Thymus (tissue), 11 donors: ENCODE results near the gene RPS16. TPM values are rescaled to one million over a fixed set of nuclear protein-coding genes. Genes with fewer than 3 reads are reported as not detected.

Experiments used
- DNase-seq, 9 donors: peaks; one replicate each; pipeline ENCODE4 v3.0.0-alpha.2; 2013; ENCODE audit warnings: low spot score in 9 of 9, low read depth in 6 of 9, missing footprints in 1 of 9
- H3K27ac ChIP-seq, 2 donors: one replicate each; pipeline ENCODE4 v1.5.1; 2013; ENCODE audit warnings: control low read depth in 1 of 2, low read depth in 1 of 2, low read length in 1 of 2, mild to moderate bottlenecking in 1 of 2, moderate library complexity in 1 of 2
- H3K27me3 ChIP-seq, 2 donors: one replicate each; pipeline ENCODE4 v1.5.1; 2013; ENCODE audit warnings: low read length in 1 of 2; ENCODE audit not compliant: control insufficient read depth in 2 of 2, insufficient read depth in 1 of 2
- H3K36me3 ChIP-seq, 2 donors: one replicate each; pipeline ENCODE4 v1.5.1; 2013; ENCODE audit warnings: low read length in 1 of 2, mild to moderate bottlenecking in 1 of 2, moderate library complexity in 1 of 2; ENCODE audit not compliant: control insufficient read depth in 2 of 2, insufficient read depth in 2 of 2
- H3K4me1 ChIP-seq, 2 donors: one replicate each; pipeline ENCODE4 v1.5.1; 2013; ENCODE audit warnings: low read length in 2 of 2; ENCODE audit not compliant: control insufficient read depth in 2 of 2, insufficient read depth in 2 of 2
- H3K4me3 ChIP-seq, 2 donors: one replicate each; pipeline ENCODE4 v1.5.1; 2013; ENCODE audit warnings: low read length in 2 of 2, control low read depth in 1 of 2, mild to moderate bottlenecking in 1 of 2
- H3K9me3 ChIP-seq, 2 donors: one replicate each; pipeline ENCODE4 v1.5.1; 2013; ENCODE audit warnings: low read length in 1 of 2, mild to moderate bottlenecking in 1 of 2; ENCODE audit not compliant: control insufficient read depth in 2 of 2, insufficient read depth in 1 of 2
- WGBS: extraction: QIAGEN DNeasy Blood & Tissue Kit; methylation state at CpG from one replicate; pipeline ENCODE4 v1.1.7; 2013; 5-methylcytosine and 5-hydroxymethylcytosine counted together
- polyA plus RNA-seq: library from polyadenylated mRNA; stranded (reverse); fragments of 200-250 nt; gene quantifications from one replicate; pipeline ENCODE4 v1.2.3, GENCODE V29; 2013
- total RNA-seq: library from RNA; stranded (reverse); fragments of 120-200 nt; gene quantifications from one replicate; pipeline ENCODE4 v1.2.4, GENCODE V29; 2013
- donor health status: healthy.

RPS16 gene
- total and polyA plus RNA-seq, 2 donors = 788 to 3,143 TPM

DNA sequence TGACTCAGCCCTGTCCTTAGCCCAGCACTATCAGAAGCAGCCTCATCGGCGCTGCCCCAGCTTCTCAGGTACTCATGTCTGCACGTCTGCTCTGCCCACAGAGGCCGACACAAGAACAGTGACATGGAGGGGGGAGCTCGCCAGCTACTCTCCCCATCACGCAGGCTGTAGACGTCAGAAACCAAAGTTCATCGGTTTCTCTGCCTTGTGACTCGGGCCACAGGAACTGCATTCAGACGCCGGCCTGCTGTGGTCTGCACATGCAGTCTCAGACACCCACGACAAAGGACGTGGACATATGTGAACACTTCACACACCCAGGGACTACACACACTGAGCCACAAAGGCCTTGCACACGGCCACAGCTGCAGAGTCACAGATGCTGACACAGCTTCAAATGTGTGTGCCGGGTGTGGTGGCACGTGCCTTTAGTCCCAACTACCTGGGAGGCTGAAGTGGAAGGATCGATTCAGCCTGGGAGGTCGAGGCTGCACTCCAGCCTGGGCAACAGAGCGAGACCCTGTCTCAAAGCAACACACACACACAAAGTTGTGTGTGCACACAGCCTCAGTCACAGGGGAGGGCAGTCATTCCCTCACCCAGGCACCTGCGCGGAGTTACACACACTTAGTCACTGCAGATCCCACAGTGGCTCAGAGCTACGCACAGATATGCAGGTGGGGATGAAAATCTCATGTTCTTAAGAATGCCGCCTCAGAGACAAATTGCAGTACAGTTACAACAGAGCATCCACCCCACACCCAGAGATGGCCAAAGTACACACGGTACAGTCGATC lies 34.0 kb downstream of the RPS16 start:
- peaks cover 12 to 15% of the 10 kb centered on the region in 2 donors for H3K36me3 ChIP-seq
- peak overlapping the region; percentile 49 to 58 for H3K4me3 ChIP-seq
- peak in 4 of 9 donors; percentile 59 to 85 (median 64) for DNase-seq
- WGBS = 47% methylated on average over 25 of the region's 25 CpGs
- peaks cover 0 to under 1% of the 10 kb centered on the region in 2 donors for H3K27me3 ChIP-seq
- H3K4me1 ChIP-seq = peaks cover 54 to 80% of the 10 kb centered on the region in 2 donors
- peak overlapping the region; percentile 94 to 96 for H3K27ac ChIP-seq
- H3K9me3 ChIP-seq = peaks cover 0 to 7% of the 10 kb centered on the region in 2 donors

DNA sequence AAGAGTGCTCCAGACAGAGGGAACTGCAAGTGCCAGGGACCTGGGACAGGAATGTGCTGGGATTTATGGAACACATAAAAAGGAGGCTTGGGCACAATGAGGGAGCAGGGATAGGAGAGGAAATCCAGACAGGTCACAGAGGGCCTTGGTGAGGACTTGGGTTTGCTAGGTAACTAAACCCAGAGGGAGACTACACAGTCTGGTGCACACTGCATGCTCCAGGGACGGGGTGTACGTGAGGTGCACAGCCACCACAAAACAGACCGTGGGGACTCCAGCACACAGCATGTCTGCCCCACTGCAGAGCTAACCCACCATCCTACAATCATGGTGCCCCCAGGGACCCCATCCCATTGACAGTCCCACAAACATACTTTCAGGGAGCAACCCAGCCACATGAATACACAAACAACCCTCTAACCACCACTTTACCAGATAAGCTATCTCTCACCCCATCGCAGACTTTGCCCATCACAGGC lies 34.6 kb downstream of the RPS16 start:
- WGBS = 60% methylated on average over 4 of the region's 4 CpGs
- Histone ChIP-seq H3K27ac (peak overlapping the region; percentile 94 to 96), H3K4me1 (peaks cover 54 to 80% of the 10 kb centered on the region in 2 donors), H3K27me3 (no peaks in the 10 kb centered on the region), H3K4me3 (peak overlapping the region in 1 of 2 donors; percentile 1), H3K9me3 (peaks cover 0 to 7% of the 10 kb centered on the region in 2 donors), H3K36me3 (peaks cover 13 to 17% of the 10 kb centered on the region in 2 donors)
- DNase-seq = no peak

DNA sequence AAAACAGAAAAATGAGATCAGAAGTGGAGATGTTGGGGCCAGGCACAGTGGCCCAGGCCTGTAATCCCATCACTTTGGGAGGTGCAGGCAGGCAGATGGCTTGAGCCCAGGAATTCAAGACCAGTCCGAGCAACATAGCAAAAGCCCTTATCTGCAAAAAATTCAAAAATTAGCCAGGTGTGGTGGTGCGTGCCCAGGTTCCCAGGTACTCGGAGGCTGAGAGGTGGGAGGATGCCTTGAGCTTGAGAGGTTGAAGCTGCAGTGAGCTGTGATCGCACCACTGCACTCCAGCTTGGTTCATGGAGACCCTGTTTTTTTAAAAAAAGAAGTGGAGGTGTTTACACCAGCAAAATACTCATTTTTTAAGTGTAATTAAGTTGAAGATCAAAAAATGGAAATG lies 35.7 kb downstream of the RPS16 start:
- H3K27me3 ChIP-seq = no peaks in the 10 kb centered on the region
- H3K27ac ChIP-seq = peak overlapping the region in 1 of 2 donors; percentile 8
- peaks cover 0 to 7% of the 10 kb centered on the region in 2 donors for H3K9me3 ChIP-seq
- WGBS = 94% methylated on average over 4 of the region's 4 CpGs
- no peak for DNase-seq
- no peak overlapping the region for H3K4me3 ChIP-seq
- H3K4me1 ChIP-seq = peaks cover 46 to 69% of the 10 kb centered on the region in 2 donors
- peaks cover 21 to 23% of the 10 kb centered on the region in 2 donors for H3K36me3 ChIP-seq

DNA sequence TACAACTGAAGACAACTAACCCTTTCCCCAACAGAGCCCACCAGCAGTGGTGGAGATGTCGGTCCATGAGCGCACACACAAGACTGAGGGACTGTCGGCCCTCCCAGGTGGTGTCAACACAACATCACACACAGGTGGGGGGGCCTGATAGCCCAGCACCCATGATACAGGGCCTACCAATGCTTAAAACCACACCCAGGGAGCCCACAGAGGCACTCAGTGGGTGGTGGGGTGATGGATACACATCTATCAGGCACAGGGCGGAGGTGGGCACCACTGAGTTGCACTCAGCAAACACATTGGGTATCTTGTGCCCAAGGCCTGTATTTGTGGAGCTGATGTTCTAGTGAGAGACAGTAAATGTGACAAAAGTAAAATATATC lies 36.1 kb downstream of the RPS16 start:
- Histone ChIP-seq H3K27me3 (no peaks in the 10 kb centered on the region), H3K36me3 (peaks cover 25 to 27% of the 10 kb centered on the region in 2 donors), H3K4me1 (peaks cover 46 to 66% of the 10 kb centered on the region in 2 donors), H3K9me3 (peaks cover 0 to 7% of the 10 kb centered on the region in 2 donors), H3K4me3 (no peak overlapping the region), H3K27ac (peak overlapping the region in 1 of 2 donors; percentile 46)
- no peak for DNase-seq
- WGBS = 96% methylated on average over 4 of the region's 4 CpGs

- Histone ChIP-seq H3K27ac (peak overlapping the region; percentile 88 to 91), H3K27me3 (no peaks in the 10 kb centered on the region), H3K4me3 (peak overlapping the region in 1 of 2 donors; percentile 3), H3K9me3 (peaks cover 0 to 7% of the 10 kb centered on the region in 2 donors), H3K4me1 (peaks cover 38 to 57% of the 10 kb centered on the region in 2 donors), H3K36me3 (peaks cover 34 to 36% of the 10 kb centered on the region in 2 donors)
- WGBS = 91% methylated on average over 11 of the region's 11 CpGs
- DNase-seq = peak in 1 of 9 donors; percentile 28
These were observed 37.4 kb downstream of the RPS16 start for GRCh38 chr19:39398297-39398864.

DNA sequence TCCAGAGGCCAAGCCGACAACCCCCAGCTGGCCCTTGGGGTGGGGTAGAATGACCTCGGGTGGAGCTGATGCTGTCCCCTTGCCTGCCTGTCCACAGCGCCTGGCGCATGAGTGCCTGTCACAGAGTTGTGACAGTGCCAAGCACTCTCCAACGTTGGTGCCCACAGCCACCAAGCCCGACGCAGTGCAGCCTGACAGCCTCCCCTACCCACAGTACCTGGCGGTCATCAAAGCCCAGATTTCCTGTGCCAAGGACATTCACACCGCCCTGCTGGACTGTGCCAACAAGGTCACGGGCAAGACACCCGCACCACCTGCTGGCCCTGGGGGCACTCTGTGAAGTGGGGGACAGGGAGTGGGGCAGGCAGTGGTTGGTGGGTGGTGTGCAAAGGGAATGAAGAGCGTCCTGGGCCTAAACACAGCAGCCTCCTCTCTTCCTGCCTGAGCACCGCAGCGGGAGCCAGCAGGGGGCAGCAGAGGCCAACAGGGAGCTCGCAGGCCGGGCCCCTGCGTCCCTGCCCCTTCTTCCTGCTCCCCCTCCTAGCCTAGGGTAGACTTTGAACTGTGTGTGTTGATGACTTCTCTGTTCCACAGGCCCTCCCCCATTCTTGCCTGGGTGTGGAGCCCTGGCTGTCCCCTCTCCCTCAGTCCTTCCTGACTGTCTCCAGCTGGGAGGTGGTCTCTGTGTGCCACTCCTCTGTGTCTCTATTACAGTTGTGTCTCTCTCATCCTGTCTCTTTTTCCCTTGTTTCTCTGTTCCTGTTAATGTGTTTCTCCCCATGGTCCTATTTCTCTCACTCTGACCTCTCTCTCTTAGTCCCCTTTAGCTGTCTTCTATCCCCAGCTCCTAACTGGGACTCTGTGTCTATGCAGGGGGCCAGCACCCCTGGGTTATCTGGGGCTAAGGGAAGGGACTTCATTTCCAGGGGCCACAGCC lies 38.1 kb downstream of the RPS16 start:
- DNase-seq = peak; percentile 79 to 97 (median 90)
- 45% methylated on average over 17 of the region's 17 CpGs for WGBS
- peaks cover 0 to 7% of the 10 kb centered on the region in 2 donors for H3K9me3 ChIP-seq
- H3K27ac ChIP-seq = peak overlapping the region; percentile 88 to 91
- no peaks in the 10 kb centered on the region for H3K27me3 ChIP-seq
- H3K36me3 ChIP-seq = peaks cover 36 to 38% of the 10 kb centered on the region in 2 donors
- H3K4me3 ChIP-seq = peak overlapping the region in 1 of 2 donors; percentile 3
- H3K4me1 ChIP-seq = peaks cover 33 to 52% of the 10 kb centered on the region in 2 donors

- peak; percentile 97 to 100 (median 99) for DNase-seq
- Histone ChIP-seq H3K4me3 (peak within 1 kb of the TSS; percentile 75 to 85), H3K36me3 (peaks cover 56% of the 10 kb centered on the region in 2 donors), H3K4me1 (peaks cover 18 to 23% of the 10 kb centered on the region in 2 donors), H3K27ac (peak within 1 kb of the TSS; percentile 99), H3K27me3 (no peaks in the 10 kb centered on the region), H3K9me3 (no peaks in the 10 kb centered on the region)
- under 1% methylated on average over 60 of the region's 60 CpGs for WGBS
These were observed 44.9 kb downstream of the RPS16 start, which contains the start of the genes MED29 and PAF1 for GRCh38 chr19:39390751-39391437. Gene MED29 (plus strand): TSS chr19:39391378. CDS start chr19:39391423, 45 bp downstream. Gene PAF1 (minus strand): TSS chr19:39391106. CDS start chr19:39390864, 242 bp downstream.

- Histone ChIP-seq H3K36me3 (peaks cover 56 to 60% of the 10 kb centered on the region in 2 donors), H3K9me3 (no peaks in the 10 kb centered on the region), H3K27ac (peak overlapping the region; percentile 99), H3K27me3 (no peaks in the 10 kb centered on the region), H3K4me3 (peak overlapping the region; percentile 75 to 85), H3K4me1 (peaks cover 18 to 23% of the 10 kb centered on the region in 2 donors)
- no peak for DNase-seq
- WGBS = 0% methylated on average over 10 of the region's 10 CpGs
These were observed 45.3 kb downstream of the RPS16 start for GRCh38 chr19:39390451-39390750.
